AG10803 (cell line): ENCODE results near the gene FOXO1.

Experiments
- DNase-seq: peaks from one replicate; pipeline ENCODE4 v3.0.0; 2010; ENCODE audit warnings: low read depth
- H3K4me3 ChIP-seq: 2 replicates; pipeline ENCODE4 v1.5.1; 2011; ENCODE audit warnings: mild to moderate bottlenecking, low read length, control low read depth
- TF ChIP-seq, protein P1 (sequence below): conservative IDR thresholded peaks from 2 replicates; pipeline ENCODE4 v1.5.1; 2011; ENCODE audit warnings: mild to moderate bottlenecking, low read length, control low read depth, inconsistent platforms

The FOXO1 gene

GRCh38 chr13:40639221-40639681 is 27.2 kb downstream of the FOXO1 start:
- TF ChIP-seq, protein P1, sequence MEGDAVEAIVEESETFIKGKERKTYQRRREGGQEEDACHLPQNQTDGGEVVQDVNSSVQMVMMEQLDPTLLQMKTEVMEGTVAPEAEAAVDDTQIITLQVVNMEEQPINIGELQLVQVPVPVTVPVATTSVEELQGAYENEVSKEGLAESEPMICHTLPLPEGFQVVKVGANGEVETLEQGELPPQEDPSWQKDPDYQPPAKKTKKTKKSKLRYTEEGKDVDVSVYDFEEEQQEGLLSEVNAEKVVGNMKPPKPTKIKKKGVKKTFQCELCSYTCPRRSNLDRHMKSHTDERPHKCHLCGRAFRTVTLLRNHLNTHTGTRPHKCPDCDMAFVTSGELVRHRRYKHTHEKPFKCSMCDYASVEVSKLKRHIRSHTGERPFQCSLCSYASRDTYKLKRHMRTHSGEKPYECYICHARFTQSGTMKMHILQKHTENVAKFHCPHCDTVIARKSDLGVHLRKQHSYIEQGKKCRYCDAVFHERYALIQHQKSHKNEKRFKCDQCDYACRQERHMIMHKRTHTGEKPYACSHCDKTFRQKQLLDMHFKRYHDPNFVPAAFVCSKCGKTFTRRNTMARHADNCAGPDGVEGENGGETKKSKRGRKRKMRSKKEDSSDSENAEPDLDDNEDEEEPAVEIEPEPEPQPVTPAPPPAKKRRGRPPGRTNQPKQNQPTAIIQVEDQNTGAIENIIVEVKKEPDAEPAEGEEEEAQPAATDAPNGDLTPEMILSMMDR = no peak
- peak; percentile 26 for DNase-seq
- no peak overlapping the region for H3K4me3 ChIP-seq

- TF ChIP-seq, protein P1 = no peak
Measured at GRCh38 chr13:40637643-40638042, 28.8 kb downstream of the FOXO1 start.

DNA sequence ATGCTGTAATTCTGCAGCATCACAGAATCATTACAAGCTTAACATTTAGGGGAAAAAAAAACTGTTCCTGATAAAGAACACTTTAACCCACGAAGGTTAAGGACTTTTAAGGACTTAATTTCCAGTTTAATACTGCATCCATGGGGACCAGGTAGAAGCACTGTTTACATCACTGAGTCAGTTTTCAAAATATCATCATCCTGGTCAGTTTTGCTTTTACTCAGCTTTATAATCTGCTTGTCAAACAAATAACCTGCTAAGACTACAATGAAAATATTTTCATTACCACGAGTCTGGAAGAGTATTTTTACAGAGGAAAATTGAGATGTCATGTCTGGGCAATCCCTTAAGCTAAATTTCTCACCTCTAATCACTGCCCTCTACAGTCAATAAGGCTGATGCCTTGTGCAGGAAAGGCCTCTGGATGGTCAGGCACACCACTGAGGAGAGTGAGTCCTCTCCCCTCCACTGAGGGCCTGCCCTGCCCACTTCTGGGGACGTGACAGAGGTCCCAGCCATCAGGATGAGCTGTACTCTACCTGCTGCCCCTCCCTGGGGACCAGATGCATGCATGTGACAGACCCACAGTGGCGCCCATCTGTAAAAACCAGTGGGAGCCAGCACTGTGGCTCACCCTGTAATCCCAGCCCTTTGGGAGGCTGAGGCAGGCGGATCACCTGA is 31.0 kb downstream of the FOXO1 start:
- no peak for DNase-seq
- H3K4me3 ChIP-seq = no peak overlapping the region
- TF ChIP-seq, protein P1 = no peak

More at GRCh38 chr13:40637643-40638042, 28.8 kb downstream of the FOXO1 start:
- no peak overlapping the region for H3K4me3 ChIP-seq
- DNase-seq = no peak

DNA sequence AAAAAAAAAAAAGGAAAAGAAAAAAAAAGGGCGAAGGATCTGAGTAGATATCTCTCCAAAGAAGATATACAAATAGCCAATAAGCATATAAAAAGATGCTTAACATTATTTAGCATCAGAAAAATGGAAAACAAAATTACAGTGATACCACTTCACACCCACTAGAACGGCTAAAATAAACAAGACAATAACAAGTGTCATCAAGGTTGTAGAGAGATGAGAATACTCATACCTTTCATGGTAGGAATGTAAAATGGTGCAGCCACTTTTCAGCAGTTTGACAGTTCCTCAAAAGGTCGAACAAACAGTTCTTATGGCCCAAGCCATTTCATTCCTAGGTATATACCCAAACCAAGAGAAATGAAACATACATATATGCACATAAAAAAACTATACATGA is 33.5 kb downstream of the FOXO1 start:
- no peak for DNase-seq
- TF ChIP-seq, protein P1 = no peak
- no peak overlapping the region for H3K4me3 ChIP-seq

DNA sequence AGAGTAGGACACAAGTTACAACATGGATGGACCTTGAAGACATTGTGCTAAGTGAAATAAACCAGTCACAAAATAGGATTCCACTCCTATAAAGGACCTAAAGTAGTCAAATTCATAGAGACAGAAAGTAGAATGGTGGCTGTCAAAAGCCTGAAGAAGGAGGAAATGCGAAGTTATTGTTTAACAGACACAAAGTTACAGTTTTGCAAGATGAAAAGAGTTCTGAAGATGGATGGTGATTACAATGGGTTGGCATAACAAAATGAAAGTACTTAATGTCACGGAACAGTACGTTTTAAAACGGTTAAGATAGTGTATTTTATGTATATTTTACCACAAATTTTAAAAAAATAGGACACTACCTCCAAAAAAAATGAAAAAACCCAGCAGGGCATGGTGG is 34.8 kb downstream of the FOXO1 start:
- TF ChIP-seq, protein P1 = no peak
- no peak for DNase-seq
- H3K4me3 ChIP-seq = no peak overlapping the region

- DNase-seq = no peak
- no peak overlapping the region for H3K4me3 ChIP-seq
- TF ChIP-seq, protein P1 = no peak
Measured at GRCh38 chr13:40629678-40630384, 36.6 kb downstream of the FOXO1 start.

- H3K4me3 ChIP-seq = no peak overlapping the region
- DNase-seq = no peak
- TF ChIP-seq, protein P1 = no peak
Measured at GRCh38 chr13:40626977-40627376, 39.5 kb downstream of the FOXO1 start.
